Right lobe of liver (tissue), 4 donors: ENCODE results near the gene METTL24.

Source experiments
- CTCF ChIP-seq, 4 donors: fragments of 200-600 bp in 3 of 4; fragments of 450-650 bp in 1 of 4; IDR thresholded peaks; one replicate each; pipeline versions ENCODE4 v1.5.1 to v1.8.0; 2016 to 2022; ENCODE audit warnings: antibody characterized with exemption in 4 of 4, mild to moderate bottlenecking in 2 of 4
- POLR2A ChIP-seq: fragments of 450-650 bp; IDR thresholded peaks from one replicate; pipeline ENCODE4 v1.6.1; 2017; ENCODE audit warnings: antibody characterized with exemption, mild to moderate bottlenecking
- donor health status: DM: no; HTN: no; CAD: no.
- donor health status: DM: no; HTN: no; CAD: no.
- donor health status: DM: no; HTN: yes; CAD: no.

GRCh38 chr6:110342759-110343158 lies 15.4 kb downstream of the METTL24 start:
- TF ChIP-seq POLR2A = no peak
- no peak for TF ChIP-seq CTCF (IDR thresholded peaks at IDR 0.05)
